SK-N-SH (cell line): ENCODE results near the gene RASSF4. TPM values are rescaled to one million over a fixed set of nuclear protein-coding genes. Genes with fewer than 3 reads are reported as not detected.

Experiments used
- CTCF ChIA-PET: fragments of 300-600, 350-600 bp; formaldehyde crosslinking; extraction: SDS; loops from one replicate; lab custom pipeline; 2021; lab: Yijun Ruan, JAX
- POLR2A ChIA-PET: fragments of 350-600 bp; sonication (Branson Sonifier 250); formaldehyde crosslinking; extraction: SDS; loops from one replicate; lab custom pipeline; 2020; ENCODE audit warnings: antibody characterized with exemption, inconsistent platforms; lab: Yijun Ruan, JAX
- DNase-seq: peaks from one replicate; pipeline ENCODE4 v3.0.0; 2012
- H2AFZ ChIP-seq: fragments of 200-600 bp; sonication (generic); 2 replicates; pipeline ENCODE4 v1.8.1; 2016; ENCODE audit warnings: antibody characterized with exemption, mild to moderate bottlenecking, low read depth
- H3F3A ChIP-seq: fragments of 200-600 bp; sonication (generic); replicated peaks from 2 replicates; pipeline ENCODE3; 2016; ENCODE audit warnings: antibody characterized with exemption, mild to moderate bottlenecking; ENCODE audit not compliant: insufficient read depth
- H3K27ac ChIP-seq, 2 experiments: fragments of 200-500 bp in 1 of 2; fragments of 200-600 bp in 1 of 2; sonication (Bioruptor generic) in 1 of 2; sonication (generic), shearing (Covaris generic) in 1 of 2; 2 replicates each; pipeline versions ENCODE4 v1.5.1 to v1.6.1; 2014 to 2016; ENCODE audit warnings: low read depth in 2 of 2, inconsistent platforms in 1 of 2, low read length in 1 of 2, mild to moderate bottlenecking in 1 of 2, mixed read lengths in 1 of 2
- H3K27me3 ChIP-seq: fragments of 200-600 bp; sonication (generic), shearing (Covaris generic); 2 replicates; pipeline ENCODE4 v1.6.1; 2016; ENCODE audit warnings: mixed run types; ENCODE audit not compliant: insufficient read depth
- H3K36me3 ChIP-seq, 2 experiments: fragments of 200-500 bp in 1 of 2; fragments of 200-600 bp in 1 of 2; sonication (Bioruptor generic) in 1 of 2; sonication (generic) in 1 of 2; replicated peaks in 1 of 2; 2 replicates each; pipeline versions ENCODE3 to v1.5.1; 2014 to 2016; ENCODE audit warnings: low read length in 1 of 2, mild to moderate bottlenecking in 1 of 2; ENCODE audit not compliant: insufficient read depth in 2 of 2, control insufficient read depth in 1 of 2
- H3K4me1 ChIP-seq, 2 experiments: fragments of 200-500 bp in 1 of 2; fragments of 200-600 bp in 1 of 2; sonication (Bioruptor generic) in 1 of 2; sonication (generic), shearing (Covaris generic) in 1 of 2; 2 replicates each; pipeline versions ENCODE4 v1.5.1 to v1.6.1; 2014 to 2016; ENCODE audit warnings: low read depth in 1 of 2, low read length in 1 of 2, mixed run types in 1 of 2; ENCODE audit not compliant: insufficient read depth in 2 of 2, control insufficient read depth in 1 of 2
- H3K4me2 ChIP-seq: fragments of 200-600 bp; sonication (generic), shearing (Covaris generic); 2 replicates; pipeline ENCODE4 v1.6.1; 2017; ENCODE audit warnings: mixed run types
- H3K4me3 ChIP-seq, 2 experiments: fragments of 200-500 bp in 1 of 2; fragments of 200-600 bp in 1 of 2; sonication (Bioruptor generic) in 1 of 2; sonication (generic), shearing (Covaris generic) in 1 of 2; 2 replicates each; pipeline versions ENCODE4 v1.5.1 to v1.8.1; 2014 to 2016; ENCODE audit warnings: low read depth in 2 of 2, inconsistent platforms in 1 of 2, low read length in 1 of 2, mild to moderate bottlenecking in 1 of 2, mixed read lengths in 1 of 2, moderate library complexity in 1 of 2
- H3K79me2 ChIP-seq: fragments of 200-600 bp; sonication (generic); 2 replicates; pipeline ENCODE4 v1.8.1; 2017; ENCODE audit warnings: mild to moderate bottlenecking; ENCODE audit not compliant: insufficient read depth
- H3K9ac ChIP-seq: fragments of 200-600 bp; sonication (generic); 2 replicates; pipeline ENCODE4 v1.6.1; 2017; ENCODE audit warnings: mixed run types
- H3K9me2 ChIP-seq: fragments of 200-600 bp; sonication (generic); 2 replicates; pipeline ENCODE4 v1.6.1; 2017; ENCODE audit warnings: mixed run types
- H3K9me3 ChIP-seq: fragments of 200-600 bp; sonication (generic); 2 replicates; pipeline ENCODE4 v1.6.1; 2017; ENCODE audit warnings: mixed run types, mild to moderate bottlenecking, moderate library complexity
- H4K20me1 ChIP-seq: fragments of 200-600 bp; sonication (generic); 2 replicates; pipeline ENCODE4 v1.6.1; 2017; ENCODE audit warnings: mild to moderate bottlenecking, mixed run types; ENCODE audit not compliant: insufficient read depth
- EP300 ChIP-seq, 2 experiments: IDR thresholded peaks; 2 replicates each; pipeline versions ENCODE4 v1.4.0 to v1.6.1; 2012; ENCODE audit warnings: borderline replicate concordance in 1 of 2, low read depth in 1 of 2, low read length in 1 of 2
- GATA2 ChIP-seq: sonication (generic); formaldehyde crosslinking; IDR thresholded peaks from 2 replicates; pipeline ENCODE4 v1.5.0; 2020; ENCODE audit warnings: mild to moderate bottlenecking, missing genetic modification reagents
- JUND ChIP-seq: IDR thresholded peaks from 2 replicates; pipeline ENCODE4 v1.4.0; 2012
- RAD21 ChIP-seq: IDR thresholded peaks from 2 replicates; pipeline ENCODE4 v1.6.1; 2012; ENCODE audit warnings: mild to moderate bottlenecking, low read length
- REST ChIP-seq: IDR thresholded peaks from 2 replicates; pipeline ENCODE4 v1.6.1; 2012; ENCODE audit warnings: mild to moderate bottlenecking, low read depth, low read length, moderate library complexity
- SMC3 ChIP-seq: IDR thresholded peaks from 2 replicates; pipeline ENCODE4 v1.6.1; 2012; ENCODE audit warnings: low read depth, low read length, improper control_type of control experiment
- TAF1 ChIP-seq: IDR thresholded peaks from 2 replicates; pipeline ENCODE4 v1.6.1; 2012; ENCODE audit warnings: low read depth, mild to moderate bottlenecking, low read length, moderate library complexity, borderline replicate concordance
- TCF12 ChIP-seq: IDR thresholded peaks from 2 replicates; pipeline ENCODE4 v1.4.0; 2012
- TEAD4 ChIP-seq: IDR thresholded peaks from 2 replicates; pipeline ENCODE4 v1.4.0; 2012; ENCODE audit warnings: mild to moderate bottlenecking, borderline replicate concordance; ENCODE audit not compliant: insufficient read depth
- ZBTB33 ChIP-seq: IDR thresholded peaks from 2 replicates; pipeline ENCODE4 v1.4.0; 2012; ENCODE audit warnings: low read depth, borderline replicate concordance
- WGBS: methylation state at CpG from one replicate; pipeline ENCODE4 v1.1.6; 2017; ENCODE audit warnings: low lambda C conversion rate; 5-methylcytosine and 5-hydroxymethylcytosine counted together
- polyA plus RNA-seq, 3 experiments: library from polyadenylated mRNA; depleted of rRNA; stranded (reverse); fragments of >200 nt; gene quantifications; 2 replicates each; pipeline ENCODE4 v1.2.3, GENCODE V29; 2012

The RASSF4 gene
- polyA plus RNA-seq, 1 of the 3 experiments (the other 2 are of a cell fraction), result 11.0 TPM

GRCh38 chr10:44990302-44990655 is 30.7 kb downstream of the RASSF4 start:
- POLR2A ChIA-PET, result no interaction called here
- Histone ChIP-seq H3K9ac (no peak overlapping the region), H3K79me2 (no peaks in the 10 kb centered on the region), H3K4me1 (no peaks in the 10 kb centered on the region)
- TF ChIP-seq RAD21, result peak; percentile 42
- no peak for TF ChIP-seq EP300 (IDR thresholded peaks at IDR 0.05; ENCODE audit: borderline replicate concordance in 1 of 2, low read depth in 1 of 2, low read length in 1 of 2)
- TF ChIP-seq, all 33 proteins: peak for 1
- Histone ChIP-seq H3K4me2 (no peak overlapping the region), H3K9me3 (no peaks in the 10 kb centered on the region), H3K27ac (no peak overlapping the region), H3K9me2 (no peaks in the 10 kb centered on the region), H3F3A (no peaks in the 10 kb centered on the region), H3K27me3 (no peaks in the 10 kb centered on the region), H4K20me1 (no peaks in the 10 kb centered on the region), H3K36me3 (no peaks in the 10 kb centered on the region), H3K4me3 (no peak overlapping the region), H2AFZ (no peak overlapping the region)
- CTCF ChIA-PET, result interaction anchor here (1.6 to 4.5 kb wide), 2 partner anchors 56 to 58 kb away, joined by 4 to 22 read pairs; no protein-coding TSS in a partner anchor
- DNase-seq, result no peak
- WGBS, result 62% methylated on average over 8 of the region's 8 CpGs

- H3K9me2 ChIP-seq, result no peaks in the 10 kb centered on the region
- H2AFZ ChIP-seq, result no peak overlapping the region
- ChIA-PET CTCF (interaction anchor here (0.8 to 4.5 kb wide), 3 partner anchors 11 to 59 kb away, joined by 3 to 22 read pairs (median 4); no protein-coding TSS in a partner anchor), POLR2A (no interaction called here)
- no peaks in the 10 kb centered on the region for H3F3A ChIP-seq
- no peak for DNase-seq
- no peak overlapping the region for H3K9ac ChIP-seq
- H4K20me1 ChIP-seq, result no peaks in the 10 kb centered on the region
- WGBS, result 93% methylated on average over 6 of the region's 7 CpGs
- TF ChIP-seq SMC3 (no peak), GATA2 (CRISPR knock-in tag) (no peak), ZBTB33 (no peak), EP300 (IDR thresholded peaks at IDR 0.05; ENCODE audit: borderline replicate concordance in 1 of 2, low read depth in 1 of 2, low read length in 1 of 2) (no peak), TCF12 (no peak), TAF1 (no peak), TEAD4 (no peak), JUND (no peak), REST (no peak)
- no peaks in the 10 kb centered on the region for H3K4me1 ChIP-seq
- no peak overlapping the region for H3K4me3 ChIP-seq
- no peaks in the 10 kb centered on the region for H3K9me3 ChIP-seq
- H3K36me3 ChIP-seq, result no peaks in the 10 kb centered on the region
- H3K27me3 ChIP-seq, result no peaks in the 10 kb centered on the region
- H3K27ac ChIP-seq, result no peak overlapping the region
- no peaks in the 10 kb centered on the region for H3K79me2 ChIP-seq
- no peak overlapping the region for H3K4me2 ChIP-seq
Observed at GRCh38 chr10:44990965-44991364, 31.4 kb downstream of the RASSF4 start.
